Measurements from ENCODE around the gene FICD.

DNA sequence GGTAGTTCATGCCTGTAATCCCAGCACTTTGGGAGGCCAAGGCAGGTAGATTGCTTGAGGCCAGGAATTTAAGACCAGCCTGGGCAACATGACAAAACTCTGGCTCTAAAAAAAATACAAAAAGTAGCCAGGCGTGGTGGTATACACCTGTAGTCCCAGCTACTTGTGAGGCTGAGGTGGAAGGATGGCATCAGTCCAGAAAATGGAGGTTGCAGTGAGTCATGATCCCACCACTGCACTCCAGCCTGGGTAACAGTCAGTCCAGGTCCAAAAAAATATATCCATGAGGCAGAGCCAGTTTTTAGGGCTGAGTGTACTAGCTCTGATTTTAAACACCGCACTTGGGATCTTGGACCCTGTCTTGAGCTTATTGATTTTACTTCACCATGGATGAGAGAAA lies 30.6 kb upstream of the FICD start:
- TF ChIP-seq CTCF (conservative IDR thresholded peaks at IDR 0.05; ENCODE audit: low read length): no peak
- no peak for TF ChIP-seq EZH2phosphoT487 (IDR thresholded peaks at IDR 0.05; ENCODE audit: borderline replicate concordance, low read depth, low read length)
